ENCODE data around the gene NTMT1.
A peak's percentile ranks its signal among the peaks of the same experiment; 100 is the strongest.
"Not testable (repeated sequence)": the region's sequence is repeated elsewhere in the genome, so short reads cannot be mapped to it uniquely, and the experiment has no call there.

NTMT1 gene

DNA sequence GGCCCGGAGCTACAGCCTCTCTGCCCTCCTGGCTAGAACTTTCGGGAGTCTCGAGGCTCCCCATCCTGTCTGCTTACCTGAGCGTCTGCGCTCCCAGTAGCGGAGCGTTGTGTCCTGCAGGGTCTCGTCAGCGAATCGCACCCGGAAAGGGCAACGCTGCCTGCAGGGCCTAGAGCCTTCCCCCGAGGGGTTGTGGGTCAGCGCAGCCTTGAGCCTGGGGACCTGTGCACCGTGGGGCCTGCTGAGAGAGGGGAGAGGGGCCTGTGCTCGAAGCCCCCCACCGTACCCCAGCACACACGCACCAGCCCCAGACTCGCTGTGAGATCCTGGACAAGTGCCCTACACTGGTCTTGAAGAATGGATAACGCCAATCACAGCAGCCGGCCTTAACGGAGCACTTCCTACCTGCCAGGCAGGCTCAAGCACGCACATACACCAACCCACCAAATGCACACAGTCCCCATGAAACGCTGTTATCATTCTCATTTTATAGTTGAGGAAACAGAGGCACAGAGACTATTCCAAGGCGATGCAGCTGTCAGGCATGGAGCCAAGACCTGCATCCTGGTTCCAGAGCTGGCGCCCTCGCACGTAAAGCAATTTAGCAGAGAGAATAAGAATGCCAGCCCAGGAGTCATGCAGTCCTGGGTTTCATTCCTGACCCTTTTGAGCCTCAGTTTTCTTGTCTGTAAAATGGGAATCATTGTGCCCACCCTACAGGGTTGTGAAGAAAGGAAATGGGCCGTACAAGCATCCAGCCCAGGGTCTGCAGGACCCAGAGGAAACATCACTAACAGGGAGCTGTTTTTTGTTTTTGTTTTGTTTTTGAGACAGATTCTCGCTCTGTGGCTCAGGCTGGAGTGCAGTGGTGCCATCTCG, 10.3 kb upstream of the NTMT1 start:
- no peak for DNase-seq

DNA sequence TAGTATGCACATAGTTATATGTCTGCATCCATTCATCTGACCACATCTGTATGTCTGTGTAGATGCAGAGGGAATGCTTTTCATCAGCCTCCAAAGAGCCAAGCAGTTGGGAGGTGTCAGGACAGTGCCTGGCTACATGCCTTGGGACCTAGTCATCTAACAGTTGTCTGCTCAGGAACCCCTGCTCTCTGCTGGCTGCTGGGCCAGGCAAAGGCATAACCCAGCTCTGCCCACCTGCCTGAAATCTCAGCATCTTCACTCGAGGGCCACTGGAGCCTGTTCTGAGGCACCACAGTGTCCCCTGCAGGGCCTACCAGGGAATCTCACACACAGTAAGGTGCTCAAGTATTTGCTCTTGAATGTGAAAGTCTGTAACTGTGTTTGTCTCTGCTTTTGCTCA, 8.8 kb upstream of the NTMT1 start:
- no peak for DNase-seq

DNA sequence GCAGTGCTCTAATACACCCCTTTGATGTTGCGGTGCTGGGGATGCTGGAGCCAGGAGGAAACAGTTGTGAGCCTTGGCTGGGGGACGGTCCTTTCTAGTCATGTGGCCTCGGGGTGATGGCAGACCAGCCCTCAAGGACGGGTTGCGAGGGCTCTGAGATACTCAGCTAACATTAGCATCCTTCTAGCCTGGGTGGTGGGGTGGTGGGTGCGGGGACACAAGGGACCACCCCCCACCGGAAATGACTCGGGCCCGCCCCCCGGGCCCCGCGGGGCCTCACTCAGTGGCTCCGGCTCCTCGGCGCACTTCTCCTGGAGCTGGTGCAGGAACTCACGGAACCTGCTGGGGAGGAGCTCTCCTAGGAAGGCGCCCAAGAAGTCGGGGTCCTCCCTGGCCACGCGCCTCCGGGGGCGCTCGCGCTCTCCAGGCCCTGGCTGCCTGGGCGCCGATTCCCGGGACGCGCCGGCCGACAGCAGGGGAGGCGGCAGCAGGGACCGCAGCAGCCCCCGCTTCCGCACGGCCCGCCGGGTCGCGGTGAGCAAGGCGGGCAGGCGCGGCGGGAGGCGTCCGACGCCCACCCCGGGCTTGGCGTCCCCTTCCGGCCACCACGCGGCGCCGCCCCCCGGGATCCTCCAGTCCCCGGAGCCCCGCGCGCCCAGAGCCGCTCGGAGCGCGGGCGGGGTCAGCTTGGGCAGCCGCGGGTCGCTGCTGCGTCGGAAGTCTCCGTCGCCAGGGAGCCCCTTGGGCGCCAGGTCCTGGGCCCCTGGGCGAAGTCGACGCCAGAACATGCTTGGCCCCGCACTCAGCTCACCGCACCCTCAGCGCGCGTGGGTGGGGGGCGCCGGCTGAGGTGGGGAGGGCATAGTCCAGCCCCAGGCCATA, 5.9 kb upstream of the NTMT1 start:
- no peak for DNase-seq

DNA sequence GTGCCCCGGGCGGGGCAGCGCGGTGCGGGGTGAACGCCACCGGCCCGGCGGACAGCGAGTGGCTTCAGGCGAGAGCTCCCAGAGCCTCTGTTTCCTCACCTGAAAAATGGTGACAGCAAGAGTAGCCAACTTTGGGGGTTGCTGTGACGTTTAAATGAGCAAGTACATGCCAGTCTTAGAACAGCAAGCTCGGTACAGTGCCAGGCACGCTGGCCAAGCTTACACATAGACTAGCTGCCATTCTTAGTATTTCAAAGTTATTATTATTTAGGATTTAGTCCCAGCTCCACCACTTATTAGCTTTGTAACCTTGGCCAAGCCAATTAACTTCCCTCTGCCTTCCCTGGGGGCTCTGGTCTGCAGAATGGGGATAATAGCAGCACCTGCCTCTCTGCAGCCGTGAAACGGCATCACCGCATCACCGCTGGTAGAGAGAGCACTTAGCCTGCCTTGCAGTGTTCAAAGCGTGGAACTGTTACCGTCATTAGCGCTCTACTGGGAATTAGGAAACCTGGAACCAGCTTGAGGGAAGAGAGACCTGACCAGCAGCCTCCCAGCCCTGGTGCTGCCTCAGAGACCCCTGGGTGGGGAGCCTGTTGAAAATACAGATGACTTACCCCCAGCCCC, 5.2 kb upstream of the NTMT1 start, which contains the start of gene C9orf50:
Gene C9orf50 (minus strand): TSS at position 433 of the 627 bp plus-strand sequence. CDS start 527 bp downstream, outside the sequence.
- DNase-seq = no peak

DNA sequence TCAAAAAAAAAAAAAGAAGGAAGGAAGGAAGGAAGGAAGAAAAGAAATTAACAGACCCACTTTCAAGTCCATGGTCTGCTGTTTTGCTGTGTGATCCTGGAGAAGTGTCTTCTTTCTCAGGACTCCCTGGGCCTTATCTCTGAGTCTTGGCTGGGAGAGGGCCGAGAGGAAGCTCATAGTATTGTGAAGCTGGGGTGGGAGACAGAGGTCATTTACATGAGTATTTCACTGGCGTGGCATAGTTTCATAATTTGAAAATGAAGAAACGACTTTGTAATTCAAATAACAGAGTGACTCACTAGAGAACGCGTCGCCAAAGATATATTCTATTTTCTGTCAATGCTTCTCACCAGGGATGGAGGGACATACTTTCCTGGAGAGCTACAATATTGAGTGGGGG, 2.6 kb upstream of the NTMT1 start:
- DNase-seq = no peak

DNA sequence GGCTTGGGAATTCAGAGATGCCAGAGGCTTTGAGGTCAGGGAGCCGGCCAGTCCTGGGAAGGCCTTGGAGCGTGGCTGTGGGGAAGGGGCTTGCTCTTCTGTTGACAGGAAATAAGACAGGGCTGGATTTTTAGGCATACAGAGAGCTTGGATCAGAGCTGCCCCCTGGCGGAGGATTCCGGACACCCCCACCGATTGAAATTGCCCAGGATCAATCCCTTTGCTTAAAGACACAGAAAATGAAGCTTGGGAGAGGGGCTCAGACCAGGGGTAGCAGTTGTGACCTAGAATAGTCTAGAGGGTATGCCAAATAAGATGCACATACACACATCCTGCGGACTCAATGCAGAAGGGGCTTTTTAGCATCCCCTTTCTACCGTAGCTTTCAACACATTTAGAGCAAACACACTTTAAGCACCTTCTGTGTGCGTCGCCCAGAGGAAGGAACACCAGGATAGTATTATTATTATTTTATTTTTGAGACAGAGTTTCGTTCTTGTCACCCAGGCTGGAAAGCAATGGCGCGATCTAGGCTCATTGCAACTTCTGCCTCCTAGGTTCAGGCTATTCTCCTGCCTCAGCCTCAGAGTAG, 1.7 kb upstream of the NTMT1 start:
- DNase-seq = peak; percentile 57

DNA sequence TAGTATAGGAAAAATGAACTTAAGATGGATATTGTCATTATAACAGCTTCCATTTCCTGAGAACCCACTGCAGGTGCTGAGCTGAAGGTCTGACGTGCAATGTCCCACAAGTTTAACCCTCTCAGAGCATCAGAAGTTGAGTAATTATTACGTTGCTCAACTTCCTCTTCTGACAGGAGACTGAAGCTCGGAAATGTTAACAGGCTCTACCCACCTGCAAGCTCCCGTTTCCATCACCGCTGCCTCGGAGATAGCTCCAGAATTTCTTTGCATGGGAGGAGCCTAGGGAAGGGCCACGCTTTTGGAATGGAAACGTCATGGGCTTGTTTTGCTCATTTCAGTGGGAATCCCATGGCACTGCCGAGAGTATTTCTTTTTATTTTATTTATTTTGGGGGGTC, 1.0 kb upstream of the NTMT1 start:
- no peak for DNase-seq

DNA sequence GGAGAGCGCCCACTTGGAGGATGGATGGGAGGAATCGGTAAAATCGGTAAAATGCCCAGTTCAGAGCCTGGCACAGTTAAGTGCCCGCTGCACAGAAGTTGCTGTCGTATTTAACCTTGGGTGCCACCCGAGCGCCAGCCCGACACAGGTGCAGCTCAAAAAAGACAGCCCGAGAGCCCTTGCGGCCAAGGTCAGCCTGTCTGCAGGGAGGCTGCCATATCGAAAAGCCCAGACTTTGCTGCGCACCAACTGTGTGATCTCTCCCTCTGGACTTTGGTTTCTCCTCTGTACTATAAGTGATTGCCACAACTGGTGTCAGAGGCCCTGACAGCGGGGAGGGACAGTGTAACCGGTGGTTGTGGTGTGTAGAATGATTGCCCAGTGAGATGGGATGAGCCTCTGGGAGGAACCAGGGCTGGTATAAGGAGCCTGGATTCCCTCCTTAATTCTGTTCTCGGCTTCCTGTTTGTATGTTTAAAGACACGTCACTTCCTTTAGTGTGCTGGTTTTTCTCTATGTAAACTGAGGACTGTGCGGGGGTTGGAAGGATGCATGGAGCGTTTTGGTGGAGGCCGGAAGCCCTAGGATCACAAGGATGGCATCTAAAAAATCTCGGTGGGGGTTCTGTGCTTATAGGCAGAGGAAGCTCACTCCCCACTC, 792 bp downstream of the NTMT1 start:
- DNase-seq = peak; percentile 36

DNA sequence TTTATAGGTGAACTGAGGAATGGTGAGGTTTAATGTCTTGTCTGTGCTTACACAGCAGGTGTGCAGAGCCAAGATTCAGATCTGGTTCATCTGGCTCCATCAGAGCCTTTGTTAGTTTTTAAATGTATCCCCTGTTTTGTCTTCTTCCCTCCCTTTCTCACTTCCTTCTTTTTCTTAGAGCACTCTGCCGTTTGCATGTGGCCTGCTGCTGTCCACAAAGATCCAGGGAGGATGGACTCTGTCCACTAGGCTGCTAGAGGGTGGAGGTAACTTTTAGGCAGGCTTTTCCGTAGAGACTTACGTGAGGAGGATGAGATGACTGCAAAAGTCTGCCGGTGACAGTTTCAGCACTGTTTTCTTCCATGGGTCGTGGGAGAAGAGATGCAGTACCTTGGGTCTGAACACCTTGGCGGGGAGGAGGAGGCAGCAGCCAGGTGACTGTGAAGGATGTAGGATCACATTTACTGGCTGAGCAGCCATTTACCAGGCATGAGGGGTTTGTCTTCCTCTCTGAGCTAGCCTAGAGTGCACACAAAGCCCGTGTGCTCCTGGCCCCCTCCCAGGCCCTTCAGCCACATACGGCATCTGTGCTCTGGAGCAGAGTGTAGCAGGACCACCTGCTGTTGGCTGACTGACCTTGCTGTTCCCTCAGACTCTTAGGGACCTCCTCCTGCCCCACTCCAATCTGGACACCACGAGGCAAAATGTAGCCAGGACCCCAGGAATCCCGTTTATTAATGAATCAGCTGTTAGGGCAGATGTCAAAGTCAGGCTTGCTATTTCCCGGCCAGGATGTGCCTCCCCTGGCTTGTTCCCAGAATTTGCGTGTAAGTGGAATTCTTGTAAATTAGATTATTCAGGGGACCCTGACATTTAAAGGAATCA, 1.8 kb downstream of the NTMT1 start:
- no peak for DNase-seq

DNA sequence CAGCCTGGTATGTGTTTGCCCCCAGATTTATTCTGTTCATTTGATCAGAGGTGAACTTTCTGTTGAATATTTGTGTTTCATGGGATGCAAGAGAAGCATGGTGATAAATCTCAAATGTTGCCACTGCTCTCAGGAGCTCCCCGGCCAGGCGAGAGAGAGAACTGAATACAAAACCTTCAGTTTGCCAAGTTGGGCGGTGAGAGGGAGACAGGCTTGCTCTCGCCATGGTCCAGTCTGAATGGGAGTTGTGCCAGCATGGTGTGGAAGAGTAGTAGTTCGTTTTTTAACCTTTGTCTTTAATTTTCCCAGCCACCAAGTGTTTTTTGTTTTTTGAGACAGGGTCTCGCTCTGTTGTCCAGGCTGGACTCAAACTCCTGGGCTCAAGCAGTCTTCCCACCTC, 2.7 kb downstream of the NTMT1 start:
- DNase-seq = no peak

DNA sequence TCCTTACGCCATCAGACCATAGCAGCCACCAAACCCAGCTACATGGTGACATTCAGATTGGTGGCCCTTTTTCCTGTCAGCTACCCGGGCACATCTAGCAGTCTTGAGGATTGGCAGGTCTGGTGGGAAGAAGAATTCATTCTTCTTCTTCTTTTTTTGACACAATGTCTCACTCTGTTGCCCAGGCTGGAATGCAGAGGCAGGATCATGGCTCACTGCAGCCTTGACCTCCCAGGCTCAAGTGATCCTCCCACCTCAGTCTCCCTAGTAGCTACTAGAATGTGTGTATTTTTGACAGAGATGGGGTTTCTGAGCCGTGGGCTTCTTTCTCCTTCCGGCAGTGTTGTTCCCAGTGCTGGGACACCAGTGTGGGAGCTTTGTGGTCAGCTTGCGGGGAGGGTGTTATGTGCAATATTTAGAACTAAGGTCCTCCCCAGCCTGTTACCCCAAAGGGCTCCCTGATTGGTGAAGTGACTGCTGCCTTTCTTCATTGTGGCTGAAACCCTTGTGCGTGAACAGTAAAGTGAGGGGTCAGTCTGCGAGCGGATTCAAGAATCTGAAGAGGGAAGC, 3.4 kb downstream of the NTMT1 start:
- no peak for DNase-seq

DNA sequence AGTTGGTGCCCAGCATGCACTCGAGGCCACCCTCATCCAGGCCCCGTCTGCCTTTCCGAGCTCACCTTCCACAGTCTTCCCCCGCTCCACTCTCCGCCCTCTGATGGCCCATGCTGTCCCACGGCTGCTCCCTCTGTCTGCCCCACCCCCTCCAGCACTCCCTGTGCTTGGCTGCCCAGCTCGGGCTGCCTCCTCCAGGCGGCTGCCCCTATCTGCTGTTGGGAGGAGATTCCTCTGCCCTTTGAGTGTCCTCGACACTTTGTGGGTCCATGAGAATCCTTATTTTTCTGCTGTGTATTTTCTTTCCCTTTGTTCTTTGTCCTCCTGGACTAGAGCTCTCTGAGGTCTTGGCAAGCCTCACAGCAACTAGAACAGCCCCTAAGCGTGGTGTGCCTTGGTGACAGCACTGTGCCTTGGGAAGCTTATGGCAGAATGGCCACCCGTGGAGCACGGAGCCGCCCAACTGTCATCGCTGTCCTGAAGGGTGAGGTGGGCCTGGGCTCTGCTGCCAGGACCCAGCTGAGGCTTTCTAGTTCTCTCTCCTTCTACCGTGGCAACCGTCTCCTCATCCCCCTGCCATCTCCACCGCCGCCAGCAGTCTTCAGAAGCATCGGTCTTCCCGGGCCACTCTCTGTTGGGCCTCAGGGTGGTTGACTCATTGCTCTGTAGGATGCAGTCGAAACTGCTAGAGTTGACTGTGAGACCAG, 5.2 kb downstream of the NTMT1 start:
- no peak for DNase-seq

DNA sequence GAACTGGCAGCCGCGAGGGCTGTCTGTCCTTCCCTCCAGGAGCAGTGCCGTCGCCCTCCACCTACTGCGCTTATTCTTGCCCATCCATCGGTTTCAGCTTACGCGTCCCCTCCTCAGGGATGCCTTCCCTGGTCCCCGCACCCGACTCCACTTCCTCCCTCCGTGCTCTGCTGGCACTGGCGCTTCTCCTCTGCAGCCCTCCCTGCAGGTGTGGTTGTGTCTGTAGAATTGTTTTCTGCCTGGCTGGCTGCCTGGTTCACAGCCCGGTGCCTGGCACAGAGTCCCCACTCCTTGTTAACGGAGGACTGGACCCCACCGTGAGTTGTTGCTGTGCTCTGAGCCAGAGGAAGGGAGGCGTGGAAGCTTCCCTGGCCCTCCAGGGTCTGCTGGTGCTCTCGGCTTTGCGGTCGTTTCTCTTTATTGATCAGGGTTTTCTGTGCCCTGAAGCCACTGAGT, 5.7 kb downstream of the NTMT1 start:
- no peak for DNase-seq

DNA sequence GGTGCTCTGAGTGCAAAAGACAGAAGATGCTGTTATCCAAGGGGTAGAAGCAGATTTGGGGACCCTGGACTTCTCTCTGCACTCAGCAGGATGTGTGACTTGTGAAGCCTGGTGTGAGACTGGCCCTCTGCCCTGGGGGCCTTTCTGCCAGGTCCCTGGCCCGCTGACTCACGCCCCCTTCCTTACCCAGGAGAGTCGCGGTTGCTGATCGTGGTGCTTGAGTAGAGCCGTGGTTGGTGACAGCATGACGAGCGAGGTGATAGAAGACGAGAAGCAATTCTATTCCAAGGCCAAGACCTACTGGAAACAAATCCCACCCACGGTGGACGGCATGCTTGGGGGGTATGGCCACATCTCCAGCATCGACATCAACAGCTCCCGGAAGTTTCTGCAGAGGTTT, 6.5 kb downstream of the NTMT1 start:
- no peak for DNase-seq

DNA sequence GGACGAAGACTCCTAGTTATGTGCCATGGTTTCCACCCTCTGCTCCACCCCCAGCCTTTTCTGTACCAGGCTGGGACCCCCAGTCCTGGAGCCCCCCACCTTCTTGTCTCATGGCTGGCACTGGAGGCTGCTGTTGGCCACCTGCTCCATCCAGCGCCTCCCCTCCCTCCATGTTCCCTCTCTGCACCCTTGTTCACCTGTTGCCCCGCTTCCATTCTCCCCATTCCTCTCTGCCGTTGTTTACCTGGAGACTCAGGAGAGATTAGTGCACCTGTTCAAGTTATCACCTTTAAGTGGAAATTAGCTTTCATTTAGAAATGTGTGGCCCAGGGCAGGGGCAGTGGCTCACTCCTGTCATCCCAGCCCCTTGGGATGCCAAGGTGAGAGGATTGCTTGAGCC, 7.2 kb downstream of the NTMT1 start:
- DNase-seq = no peak

DNA sequence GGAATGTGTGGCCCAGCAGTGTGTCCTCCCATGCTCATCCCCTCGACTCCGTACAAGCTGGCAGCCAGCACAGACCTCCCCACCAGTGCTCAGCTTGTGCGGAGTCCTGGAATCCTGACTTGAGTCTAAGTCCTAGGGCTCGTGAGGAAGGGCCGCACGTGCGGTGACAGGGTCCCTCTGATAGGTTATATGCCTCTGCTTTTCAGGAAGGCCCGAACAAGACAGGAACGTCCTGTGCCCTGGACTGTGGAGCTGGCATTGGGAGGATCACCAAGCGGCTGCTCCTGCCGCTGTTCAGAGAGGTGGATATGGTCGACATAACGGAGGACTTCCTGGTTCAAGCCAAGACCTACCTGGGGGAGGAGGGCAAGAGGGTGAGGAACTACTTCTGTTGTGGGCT, 7.9 kb downstream of the NTMT1 start:
- no peak for DNase-seq

DNA sequence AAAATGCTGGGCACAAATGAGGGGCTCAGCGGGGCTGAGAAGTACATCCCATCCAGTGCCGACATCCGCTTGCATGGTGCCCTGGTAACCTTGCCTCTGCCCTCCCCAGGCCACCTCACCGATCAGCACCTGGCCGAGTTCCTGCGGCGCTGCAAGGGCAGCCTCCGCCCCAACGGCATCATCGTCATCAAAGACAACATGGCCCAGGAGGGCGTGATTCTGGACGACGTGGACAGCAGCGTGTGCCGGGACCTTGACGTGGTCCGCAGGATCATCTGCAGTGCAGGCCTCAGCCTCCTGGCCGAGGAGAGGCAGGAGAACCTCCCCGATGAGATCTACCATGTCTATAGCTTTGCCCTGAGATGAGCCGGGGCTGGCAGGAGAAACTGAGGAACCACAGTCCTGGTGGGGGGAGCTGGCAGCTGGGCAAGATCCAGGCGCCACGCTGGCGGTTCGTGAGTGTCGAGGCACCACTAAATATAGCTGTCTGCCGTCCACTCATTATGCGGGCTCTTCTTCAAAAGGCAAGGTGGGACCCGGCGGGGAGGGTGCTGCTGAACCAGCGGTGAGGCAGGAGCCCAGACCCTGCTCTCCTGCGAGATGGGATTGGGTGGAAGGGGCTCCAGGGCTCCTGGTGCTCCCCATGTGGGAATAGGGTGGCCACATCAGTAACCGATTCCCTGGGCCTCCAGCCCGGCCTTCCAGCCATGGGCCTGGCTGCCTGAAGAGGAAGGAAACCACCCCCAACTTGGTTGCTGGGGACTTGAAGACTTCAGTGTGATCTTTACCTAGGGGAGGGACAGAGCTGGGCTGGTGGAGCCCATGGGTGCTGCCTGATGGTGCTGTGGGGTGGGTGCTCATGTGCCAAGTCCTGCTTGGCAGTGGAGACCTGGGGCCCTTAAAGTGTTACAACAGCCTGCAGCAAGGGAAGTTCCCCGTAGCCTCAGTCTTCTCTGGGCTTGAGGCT, 9.4 kb downstream of the NTMT1 start:
- DNase-seq = no peak

DNA sequence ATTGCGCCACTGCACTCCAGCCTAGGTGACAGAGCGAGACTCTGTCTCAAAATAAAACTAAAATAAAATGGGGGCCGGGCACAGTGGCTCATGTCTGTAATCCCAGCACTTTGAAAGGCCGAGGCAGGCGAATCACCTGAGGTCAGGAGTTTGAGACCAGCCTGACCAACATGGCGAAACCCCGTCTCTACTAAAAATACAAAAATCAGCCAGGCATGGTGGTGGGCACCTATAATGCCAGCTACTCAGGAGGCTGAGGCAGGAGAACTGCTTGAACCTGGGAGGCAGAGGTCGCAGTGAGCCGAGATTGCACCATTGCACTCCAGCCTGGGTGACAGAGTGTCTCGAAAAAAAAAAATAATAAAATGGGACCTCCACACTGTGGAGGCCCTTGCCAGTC, 10.4 kb downstream of the NTMT1 start:
- not testable (repeated sequence) for DNase-seq

DNA sequence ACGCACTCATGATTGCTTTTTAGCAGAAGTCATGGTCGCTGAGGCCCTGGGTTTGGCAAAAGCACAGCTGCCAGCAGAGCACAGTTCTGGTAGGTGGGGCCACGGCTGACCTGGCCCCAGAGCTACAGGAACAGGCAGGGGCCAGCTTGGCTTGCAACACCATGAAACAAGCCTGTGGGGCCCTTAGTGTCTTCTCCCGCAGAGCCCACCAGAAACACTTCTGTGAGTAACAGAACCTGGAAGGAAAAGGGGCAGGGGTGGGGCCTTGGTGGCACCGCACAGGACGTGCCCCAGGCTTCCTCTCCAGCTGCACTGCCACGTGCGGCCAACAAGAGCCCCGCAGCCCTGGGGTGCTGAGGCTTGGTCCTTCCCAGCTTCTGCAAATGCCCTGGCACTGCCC, 11.1 kb downstream of the NTMT1 start:
- no peak for DNase-seq

Data from activated effector memory CD4-positive, alpha-beta T cell treated with Interleukin-2 at 50 U/mL for 16 hours (primary cell).